GM19397 (cell line): Measurements from ENCODE around the gene TUB.

Experiments used
- ATAC-seq: cut with Tn5 transposase; IDR thresholded peaks from one replicate; pipeline ENCODE4 v1.9.1; 2021; ENCODE audit warnings: mild to moderate bottlenecking, moderate library complexity; ENCODE audit not compliant: unreplicated experiment

TUB gene

GRCh38 chr11:8043756-8044155, 37.3 kb upstream of the TUB start:
- no peak for ATAC-seq

- ATAC-seq = no peak
These were observed 35.2 kb upstream of the TUB start for GRCh38 chr11:8045839-8046238.

- ATAC-seq = no peak
These were observed 33.6 kb upstream of the TUB start for GRCh38 chr11:8047382-8047781.

- ATAC-seq = no peak
These were observed 31.9 kb upstream of the TUB start for GRCh38 chr11:8049084-8049483.

- ATAC-seq = no peak
These were observed 25.7 kb upstream of the TUB start for GRCh38 chr11:8055091-8055835.

- no peak for ATAC-seq
These were observed 25.0 kb upstream of the TUB start for GRCh38 chr11:8055836-8056526.

GRCh38 chr11:8056810-8057463, 24.1 kb upstream of the TUB start:
- no peak for ATAC-seq

GRCh38 chr11:8058216-8058615, 22.8 kb upstream of the TUB start:
- ATAC-seq = no peak

- ATAC-seq = no peak
These were observed 22.0 kb upstream of the TUB start for GRCh38 chr11:8059030-8059429.

- no peak for ATAC-seq
These were observed 21.4 kb upstream of the TUB start for GRCh38 chr11:8059571-8060011.

GRCh38 chr11:8060146-8060719, 20.8 kb upstream of the TUB start:
- ATAC-seq = no peak

- ATAC-seq = no peak
These were observed 20.0 kb upstream of the TUB start for GRCh38 chr11:8060801-8061554.

GRCh38 chr11:8061555-8062428, 19.2 kb upstream of the TUB start:
- ATAC-seq = no peak

GRCh38 chr11:8062781-8063257, 18.2 kb upstream of the TUB start:
- ATAC-seq = no peak

- ATAC-seq = no peak
These were observed 17.7 kb upstream of the TUB start for GRCh38 chr11:8063324-8063723.

GRCh38 chr11:8065031-8065430, 16.0 kb upstream of the TUB start:
- ATAC-seq = no peak

- no peak for ATAC-seq
These were observed 14.7 kb upstream of the TUB start for GRCh38 chr11:8066036-8066910.

GRCh38 chr11:8066911-8067455, 14.0 kb upstream of the TUB start:
- no peak for ATAC-seq

- no peak for ATAC-seq
These were observed 13.5 kb upstream of the TUB start for GRCh38 chr11:8067567-8067928.
